Esophagus muscularis mucosa (tissue), 4 donors: ENCODE measurements around the gene BGLAP. TPM values are rescaled to one million over a fixed set of nuclear protein-coding genes. Genes with fewer than 3 reads are reported as not detected.
"Not testable (repeated sequence)": the region's sequence is repeated elsewhere in the genome, so short reads cannot be mapped to it uniquely, and the experiment has no call there.

Experiments used
- DNase-seq: peaks from one replicate; pipeline ENCODE4 v3.0.0-alpha.2; 2017; ENCODE audit errors: extremely low spot score
- H3K27ac ChIP-seq, 4 donors: fragments of 200-600 bp; sonication (generic); replicated peaks in 1 of 4; 1 replicate in 3 of 4; 2 replicates in 1 of 4; pipeline ENCODE4 v1.5.1; 2016 to 2019; ENCODE audit warnings: mild to moderate bottlenecking in 1 of 4
- H3K27me3 ChIP-seq, 4 donors: fragments of 200-600 bp; sonication (generic); one replicate each; pipeline versions ENCODE4 v1.5.1 to v1.6.0; 2016 to 2019
- H3K36me3 ChIP-seq, 4 donors: fragments of 200-600 bp; sonication (generic); one replicate each; pipeline ENCODE4 v1.5.1; 2016 to 2019
- H3K4me1 ChIP-seq, 4 donors: fragments of 200-600 bp; sonication (generic); one replicate each; pipeline ENCODE4 v1.5.1; 2016 to 2019
- H3K4me3 ChIP-seq, 4 donors: fragments of 200-600 bp; sonication (generic); 1 replicate in 2 of 4; 2 replicates in 2 of 4; pipeline ENCODE4 v1.5.1; 2016 to 2019; ENCODE audit warnings: mild to moderate bottlenecking in 4 of 4, moderate library complexity in 1 of 4
- H3K9me3 ChIP-seq, 4 donors: fragments of 200-600 bp; sonication (generic); 1 replicate in 3 of 4; 2 replicates in 1 of 4; pipeline ENCODE4 v1.5.1; 2016 to 2019
- EP300 ChIP-seq: sonication (generic); formaldehyde crosslinking; IDR thresholded peaks from one replicate; pipeline ENCODE4 v1.6.1; 2017; ENCODE audit warnings: antibody characterized with exemption
- POLR2A ChIP-seq: fragments of 450-650 bp; IDR thresholded peaks from one replicate; pipeline ENCODE4 v1.6.1; 2017; ENCODE audit warnings: antibody characterized with exemption, moderate library complexity, mild to moderate bottlenecking, low read depth
- POLR2AphosphoS5 ChIP-seq, 2 donors: sonication (generic); formaldehyde crosslinking; IDR thresholded peaks; one replicate each; pipeline ENCODE4 v1.6.1; 2017; ENCODE audit warnings: antibody characterized with exemption in 2 of 2
- WGBS: methylation state at CpG from one replicate; pipeline ENCODE4 v1.1.5; 2018; 5-methylcytosine and 5-hydroxymethylcytosine counted together
- intact Hi-C: fragments of 100-400 bp; cut with DNase I; formaldehyde crosslinking; loops from one replicate; pipeline ENCODE4 v1.15.1; 2023
- total RNA-seq, 4 donors: library from RNA; depleted of rRNA; stranded (reverse); fragments of >200 nt; gene quantifications; one replicate each; pipeline versions ENCODE4 v1.1.0 to v1.2.1, GENCODE V29; 2016
- TF ChIP-seq, protein P1 (sequence below), 3 experiments: fragments of 200-600 bp in 2 of 3; fragments of 450-650 bp in 1 of 3; sonication (generic) in 2 of 3; IDR thresholded peaks; one replicate each; pipeline ENCODE4 v1.5.1; 2017 to 2019; ENCODE audit warnings: antibody characterized with exemption in 3 of 3, mild to moderate bottlenecking in 2 of 3, moderate library complexity in 1 of 3

The BGLAP gene
- total RNA-seq, 4 donors from 2014 or later: 2.4 TPM; not detected in 3

DNA sequence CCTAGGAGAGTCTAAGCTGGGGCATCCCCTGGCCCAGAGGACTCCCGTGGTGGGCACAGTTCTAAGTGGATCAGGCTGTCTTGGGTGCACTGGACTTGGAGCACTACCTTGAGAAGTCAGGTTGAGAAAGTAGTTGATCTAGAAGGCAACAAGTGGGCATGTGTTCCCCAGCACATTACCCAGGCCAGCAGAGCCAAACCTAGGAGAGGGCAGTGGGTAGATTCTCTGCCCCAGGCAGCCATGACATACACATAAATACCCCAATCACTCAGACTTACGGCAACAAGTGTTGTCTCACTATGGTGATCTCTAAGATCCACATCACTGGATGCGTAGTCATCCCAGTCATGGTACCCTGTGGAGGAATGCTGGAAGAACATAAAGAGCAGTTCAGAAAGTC, 30.7 kb upstream of the BGLAP start:
- no peaks in the 10 kb centered on the region for H3K27me3 ChIP-seq
- no peak overlapping the region for H3K27ac ChIP-seq
- no peak overlapping the region for H3K4me3 ChIP-seq
- DNase-seq: no peak
- H3K9me3 ChIP-seq: no peaks in the 10 kb centered on the region
- TF ChIP-seq EP300 (no peak), POLR2AphosphoS5 (IDR thresholded peaks at IDR 0.05) (no peak)
- 95% methylated on average over 3 of the region's 3 CpGs for WGBS
- intact Hi-C loops: loop anchor here (5.0 kb wide), 1 partner anchor 114 kb away; no protein-coding TSS in a partner anchor
- H3K4me1 ChIP-seq: peaks cover 17 to 36% (median 30%) of the 10 kb centered on the region in 4 donors
- peaks cover 11 to 65% (median 52%) of the 10 kb centered on the region in 4 donors for H3K36me3 ChIP-seq

- H3K4me1 ChIP-seq: peaks cover 17 to 37% (median 32%) of the 10 kb centered on the region in 4 donors
- H3K27ac ChIP-seq: peak overlapping the region; percentile 88 to 92 (median 90)
- H3K36me3 ChIP-seq: peaks cover 11 to 58% (median 47%) of the 10 kb centered on the region in 4 donors
- intact Hi-C loops: loop anchor here (5.0 kb wide), 1 partner anchor 115 kb away; no protein-coding TSS in a partner anchor
- no peaks in the 10 kb centered on the region for H3K27me3 ChIP-seq
- 81% methylated on average over 9 of the region's 9 CpGs for WGBS
- no peaks in the 10 kb centered on the region for H3K9me3 ChIP-seq
- TF ChIP-seq, protein P1, sequence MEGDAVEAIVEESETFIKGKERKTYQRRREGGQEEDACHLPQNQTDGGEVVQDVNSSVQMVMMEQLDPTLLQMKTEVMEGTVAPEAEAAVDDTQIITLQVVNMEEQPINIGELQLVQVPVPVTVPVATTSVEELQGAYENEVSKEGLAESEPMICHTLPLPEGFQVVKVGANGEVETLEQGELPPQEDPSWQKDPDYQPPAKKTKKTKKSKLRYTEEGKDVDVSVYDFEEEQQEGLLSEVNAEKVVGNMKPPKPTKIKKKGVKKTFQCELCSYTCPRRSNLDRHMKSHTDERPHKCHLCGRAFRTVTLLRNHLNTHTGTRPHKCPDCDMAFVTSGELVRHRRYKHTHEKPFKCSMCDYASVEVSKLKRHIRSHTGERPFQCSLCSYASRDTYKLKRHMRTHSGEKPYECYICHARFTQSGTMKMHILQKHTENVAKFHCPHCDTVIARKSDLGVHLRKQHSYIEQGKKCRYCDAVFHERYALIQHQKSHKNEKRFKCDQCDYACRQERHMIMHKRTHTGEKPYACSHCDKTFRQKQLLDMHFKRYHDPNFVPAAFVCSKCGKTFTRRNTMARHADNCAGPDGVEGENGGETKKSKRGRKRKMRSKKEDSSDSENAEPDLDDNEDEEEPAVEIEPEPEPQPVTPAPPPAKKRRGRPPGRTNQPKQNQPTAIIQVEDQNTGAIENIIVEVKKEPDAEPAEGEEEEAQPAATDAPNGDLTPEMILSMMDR (IDR thresholded peaks at IDR 0.05): no peak
- no peak for TF ChIP-seq EP300
- no peak for TF ChIP-seq POLR2A
- no peak for TF ChIP-seq POLR2AphosphoS5 (IDR thresholded peaks at IDR 0.05)
- peak overlapping the region; percentile 63 to 79 (median 64) for H3K4me3 ChIP-seq
- no peak for DNase-seq
Observed at GRCh38 chr1:156212130-156212529, 29.9 kb upstream of the BGLAP start.

- peak within 1 kb of the TSS; percentile 63 to 79 (median 64) for H3K4me3 ChIP-seq
- H3K27me3 ChIP-seq: no peaks in the 10 kb centered on the region
- DNase-seq: peak; percentile 99
- TF ChIP-seq POLR2AphosphoS5 (IDR thresholded peaks at IDR 0.05) (peak; percentile 76 to 87), EP300 (no peak)
- no peaks in the 10 kb centered on the region for H3K9me3 ChIP-seq
- peaks cover 22 to 45% (median 40%) of the 10 kb centered on the region in 4 donors for H3K4me1 ChIP-seq
- peak within 1 kb of the TSS; percentile 88 to 92 (median 90) for H3K27ac ChIP-seq
- intact Hi-C loops: loop anchor here (5.0 kb wide), 1 partner anchor 116 kb away; no protein-coding TSS in a partner anchor
- WGBS: under 1% methylated on average over 30 of the region's 61 CpGs
- H3K36me3 ChIP-seq: peaks cover 7 to 49% (median 40%) of the 10 kb centered on the region in 4 donors
Observed at GRCh38 chr1:156212833-156213643, 28.9 kb upstream of the BGLAP start, which contains the start of gene PMF1. PMF1 (plus strand) TSS chr1:156213007; CDS start chr1:156213016, 9 bp downstream.

- no peak for DNase-seq
- no peak for TF ChIP-seq POLR2A
- TF ChIP-seq, protein P1 (IDR thresholded peaks at IDR 0.05): no peak
- no peak for TF ChIP-seq POLR2AphosphoS5 (IDR thresholded peaks at IDR 0.05)
- no peak for TF ChIP-seq EP300
- intact Hi-C loops: loop anchor here (5.0 kb wide), 1 partner anchor 116 kb away; no protein-coding TSS in a partner anchor
- Histone ChIP-seq H3K4me3 (peak overlapping the region; percentile 63 to 79 (median 64)), H3K27me3 (no peaks in the 10 kb centered on the region), H3K4me1 (peaks cover 22 to 51% (median 45%) of the 10 kb centered on the region in 4 donors), H3K9me3 (no peaks in the 10 kb centered on the region), H3K27ac (peak overlapping the region; percentile 88 to 92 (median 90)), H3K36me3 (peaks cover 5 to 43% (median 36%) of the 10 kb centered on the region in 4 donors)
- WGBS: 14% methylated on average over 11 of the region's 11 CpGs
Observed at GRCh38 chr1:156213644-156213966, 28.4 kb upstream of the BGLAP start.

- Histone ChIP-seq H3K36me3 (peaks cover 5 to 37% (median 33%) of the 10 kb centered on the region in 4 donors), H3K4me1 (peaks cover 22 to 51% (median 45%) of the 10 kb centered on the region in 4 donors), H3K27ac (peak overlapping the region; percentile 88 to 92 (median 90)), H3K27me3 (no peaks in the 10 kb centered on the region), H3K4me3 (peak overlapping the region; percentile 63 to 79 (median 64)), H3K9me3 (no peaks in the 10 kb centered on the region)
- intact Hi-C loops: loop anchor here (5.0 kb wide), 1 partner anchor 117 kb away; no protein-coding TSS in a partner anchor
- DNase-seq: no peak
- WGBS: 81% methylated on average over 16 of the region's 16 CpGs
- no peak for TF ChIP-seq POLR2A
- no peak for TF ChIP-seq POLR2AphosphoS5 (IDR thresholded peaks at IDR 0.05)
- TF ChIP-seq, protein P1 (IDR thresholded peaks at IDR 0.05): no peak
Observed at GRCh38 chr1:156214024-156214748, 27.8 kb upstream of the BGLAP start.

GRCh38 chr1:156216361-156217086, 25.5 kb upstream of the BGLAP start:
- 96% methylated on average over 33 of the region's 55 CpGs for WGBS
- intact Hi-C loops: not testable (repeated sequence)

More at GRCh38 chr1:156216361-156217086, 25.5 kb upstream of the BGLAP start:
- not testable (repeated sequence) for H3K9me3 ChIP-seq, DNase-seq, H3K27me3 ChIP-seq, H3K27ac ChIP-seq, H3K4me3 ChIP-seq
- H3K4me1 ChIP-seq: peaks cover 22 to 51% (median 45%) of the 10 kb centered on the region in 4 donors
- H3K36me3 ChIP-seq: peaks cover 0 to 37% (median 31%) of the 10 kb centered on the region in 4 donors
